Skin epidermis (tissue), 12 donors: ENCODE data around the gene OR8H2.
"Not testable (repeated sequence)": the region's sequence is repeated elsewhere in the genome, so short reads cannot be mapped to it uniquely, and the experiment has no call there.

Source experiments
- H3K27ac ChIP-seq, 21 experiments: fragments of 200-600 bp; sonication (generic) in 11 of 21; one replicate each; pipeline ENCODE4 v1.5.0; 2020; ENCODE audit warnings: mild to moderate bottlenecking in 3 of 21, inconsistent platforms in 2 of 21, moderate library complexity in 2 of 21
- H3K4me3 ChIP-seq, 7 experiments: fragments of 200-600 bp; sonication (generic) in 2 of 7; one replicate each; pipeline ENCODE4 v1.5.0; 2020; ENCODE audit warnings: inconsistent platforms in 2 of 7, mild to moderate bottlenecking in 2 of 7, moderate library complexity in 1 of 7

Gene OR8H2, protein sequence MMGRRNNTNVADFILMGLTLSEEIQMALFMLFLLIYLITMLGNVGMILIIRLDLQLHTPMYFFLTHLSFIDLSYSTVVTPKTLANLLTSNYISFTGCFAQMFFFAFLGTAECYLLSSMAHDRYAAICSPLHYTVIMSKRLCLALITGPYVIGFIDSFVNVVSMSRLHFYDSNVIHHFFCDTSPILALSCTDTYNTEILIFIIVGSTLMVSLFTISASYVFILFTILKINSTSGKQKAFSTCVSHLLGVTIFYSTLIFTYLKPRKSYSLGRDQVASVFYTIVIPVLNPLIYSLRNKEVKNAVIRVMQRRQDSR

GRCh38 chr11:56103210-56103737 is at the start of gene OR8H2:
OR8H2 (plus strand) TSS chr11:56103687; CDS start chr11:56105043, 1,356 bp downstream.
- Histone ChIP-seq H3K27ac (no peak within 1 kb of the TSS), H3K4me3 (no peak within 1 kb of the TSS)

GRCh38 chr11:56056366-56056765 is 47.1 kb upstream of the OR8H2 start:
- not testable (repeated sequence) for H3K4me3 ChIP-seq, H3K27ac ChIP-seq

DNA sequence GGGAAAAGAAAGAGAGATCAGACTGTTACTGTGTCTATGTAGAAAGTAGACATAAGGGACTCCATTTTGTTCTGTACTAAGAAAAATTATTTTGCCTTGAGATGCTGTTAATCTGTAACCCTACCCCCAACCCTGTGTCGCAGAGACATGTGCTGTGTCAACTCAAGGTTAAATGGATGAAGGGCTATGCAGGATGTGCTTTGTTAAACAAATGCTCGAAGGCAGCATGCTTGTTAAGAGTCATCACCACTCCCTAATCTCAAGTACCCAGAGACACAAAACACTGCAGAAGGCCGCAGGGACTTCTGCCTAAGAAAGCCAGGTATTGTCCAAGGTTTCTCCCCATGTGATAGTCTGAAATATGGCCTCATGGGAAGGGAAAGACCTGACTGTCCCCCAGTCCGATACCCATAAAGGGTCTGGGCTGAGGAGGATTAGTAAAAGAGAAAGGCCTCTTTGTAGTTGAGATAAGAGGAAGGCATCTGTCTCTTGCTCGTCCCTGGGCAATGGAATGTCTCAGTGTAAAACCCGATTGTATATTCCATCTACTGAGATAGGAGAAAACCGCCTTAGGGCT is 45.7 kb upstream of the OR8H2 start:
- not testable (repeated sequence) for H3K27ac ChIP-seq, H3K4me3 ChIP-seq

- H3K4me3 ChIP-seq, H3K27ac ChIP-seq: not testable (repeated sequence)
Measured at GRCh38 chr11:56058260-56058780, 45.2 kb upstream of the OR8H2 start.

DNA sequence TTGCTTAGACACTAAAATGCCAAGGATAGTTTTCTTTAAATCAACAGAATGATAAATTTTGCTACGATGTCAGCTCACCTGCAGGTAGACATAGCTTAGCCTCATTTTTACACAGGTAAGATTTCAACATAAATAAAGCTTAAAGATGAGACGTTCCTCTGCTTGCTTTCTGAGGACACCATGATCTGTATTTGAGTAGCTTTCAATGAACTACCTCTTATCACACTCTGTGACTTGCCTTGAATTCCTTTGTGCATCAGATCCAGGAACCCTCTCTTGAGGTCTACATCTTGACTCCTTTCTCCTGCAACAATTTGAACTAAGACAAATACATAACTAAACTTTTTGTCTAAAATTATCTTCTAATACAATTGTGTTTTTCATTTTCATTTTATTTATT is 36.5 kb upstream of the OR8H2 start:
- no peak overlapping the region for H3K27ac ChIP-seq
- H3K4me3 ChIP-seq: no peak overlapping the region

DNA sequence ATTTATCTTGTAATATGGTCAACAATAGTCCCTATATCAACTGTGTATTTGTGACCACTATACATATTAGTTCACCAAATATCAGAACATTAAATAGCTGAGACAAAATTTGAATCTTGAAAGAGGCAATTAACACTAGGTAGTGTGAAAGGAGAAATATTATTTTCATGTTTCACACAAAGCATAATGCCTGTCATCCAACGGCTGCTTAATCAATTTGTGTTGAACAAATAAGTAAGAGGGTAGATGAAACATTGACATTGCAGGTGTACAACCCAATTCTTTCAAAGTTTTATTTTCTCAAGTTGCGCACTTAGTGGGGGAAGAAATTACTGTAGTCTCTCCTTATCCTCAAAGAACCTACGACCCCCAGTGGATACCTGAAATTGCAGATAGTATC is 13.8 kb upstream of the OR8H2 start:
- Histone ChIP-seq H3K27ac (no peak overlapping the region), H3K4me3 (no peak overlapping the region)

GRCh38 chr11:56093008-56093407 is 10.5 kb upstream of the OR8H2 start, which contains the start of gene OR8I2:
OR8I2 (plus strand) TSS chr11:56093308; CDS start chr11:56093308, 0 bp downstream.
- Histone ChIP-seq H3K4me3 (no peak within 1 kb of the TSS), H3K27ac (no peak within 1 kb of the TSS)

GRCh38 chr11:56122073-56122472 is 18.6 kb downstream of the OR8H2 start, which contains the start of gene OR8H3:
OR8H3 (plus strand) TSS chr11:56122373; CDS start chr11:56122373, 0 bp downstream.
- Histone ChIP-seq H3K27ac (no peak within 1 kb of the TSS), H3K4me3 (no peak within 1 kb of the TSS)

GRCh38 chr11:56140151-56140661 is 36.7 kb downstream of the OR8H2 start, which contains the start of gene OR8J3:
OR8J3 (minus strand) TSS chr11:56140201; CDS start chr11:56137718, 2,483 bp downstream.
- no peak within 1 kb of the TSS for H3K4me3 ChIP-seq
- H3K27ac ChIP-seq: no peak within 1 kb of the TSS

GRCh38 chr11:56143681-56144080 is 40.2 kb downstream of the OR8H2 start:
- H3K4me3 ChIP-seq, H3K27ac ChIP-seq: not testable (repeated sequence)

DNA sequence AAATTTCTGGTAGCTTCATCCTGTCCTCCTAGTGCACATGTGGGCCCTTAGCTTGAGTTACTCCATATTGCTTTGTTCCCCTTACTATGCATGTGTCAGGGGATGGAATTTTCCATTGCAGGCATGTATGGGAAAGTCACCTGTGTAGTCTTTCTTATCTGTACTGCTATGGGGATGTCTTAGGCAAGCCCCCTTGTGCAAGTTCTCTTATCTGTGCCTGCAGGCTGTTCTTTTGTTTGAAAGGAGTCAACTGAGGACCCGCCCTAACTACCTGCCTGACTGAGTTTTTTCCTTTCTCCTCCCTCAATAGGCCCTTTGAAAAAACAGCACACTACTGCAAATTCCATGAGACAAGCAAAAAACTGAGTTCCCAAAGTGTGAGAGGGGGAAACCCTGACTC is 47.9 kb downstream of the OR8H2 start:
- H3K27ac ChIP-seq: no peak overlapping the region
- no peak overlapping the region for H3K4me3 ChIP-seq

- H3K4me3 ChIP-seq: no peak overlapping the region
- H3K27ac ChIP-seq: no peak overlapping the region
Measured at GRCh38 chr11:56152333-56152732, 48.8 kb downstream of the OR8H2 start.
